T-helper 2 cell treated with Interferon-gamma antibody and Interleukin-4, amounts not matched to agents 100 ng/mL and 5 ng/mL, for 36 hours (primary cell): Measurements from ENCODE around the gene DLG2. TPM values are rescaled to one million over a fixed set of nuclear protein-coding genes. Genes with fewer than 3 reads are reported as not detected.

Source experiments
- intact Hi-C: fragments of 100-400 bp; cut with micrococcal nuclease; formaldehyde crosslinking; loops from one replicate; pipeline ENCODE4 v1.15.1; 2023
- total RNA-seq: library from RNA; stranded (reverse); gene quantifications from 2 replicates; pipeline ENCODE4 v1.2.3, GENCODE V29; 2022

The DLG2 gene
- total RNA-seq, 1 donor from 2014 or later = 1.0 TPM

DNA sequence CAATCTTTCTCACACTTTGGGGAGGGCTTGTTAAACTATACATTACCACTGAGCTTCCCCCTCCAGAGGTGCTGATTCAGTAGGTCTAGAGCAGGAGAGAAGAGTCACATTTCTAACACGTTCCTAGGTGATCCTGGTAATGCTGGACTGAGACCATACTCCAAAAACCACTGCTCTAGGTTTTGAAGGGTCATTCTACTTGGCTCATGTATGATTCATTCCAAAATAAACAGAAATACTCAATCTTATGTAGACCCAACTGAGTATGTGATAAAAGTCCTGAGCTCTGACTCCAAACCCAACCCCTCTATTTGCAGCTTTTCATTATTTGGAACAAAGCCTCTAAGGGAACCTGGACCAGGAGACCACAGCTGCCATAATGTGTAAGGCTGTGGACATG lies 1558.1 kb downstream of the DLG2 start:
- intact Hi-C loops = no loop called here

DNA sequence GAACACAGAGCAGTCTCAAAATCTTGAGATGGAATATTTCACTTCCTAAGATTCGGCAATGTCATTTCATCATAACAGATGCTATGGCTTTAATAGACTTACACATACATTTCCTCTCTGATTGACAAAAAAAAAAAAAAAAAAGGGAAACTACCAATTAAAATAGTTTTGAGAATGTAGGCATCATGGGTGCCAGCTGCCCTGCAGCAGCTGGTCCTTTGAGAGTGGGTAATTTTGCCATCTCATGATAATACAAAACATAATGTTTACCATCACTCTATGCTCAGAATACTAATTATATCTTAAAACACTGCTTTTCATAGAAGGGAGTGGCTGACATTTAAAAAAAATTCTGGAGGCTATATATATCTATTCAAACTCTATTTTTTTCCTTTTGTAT lies 1565.4 kb downstream of the DLG2 start:
- intact Hi-C loops = no loop called here

DNA sequence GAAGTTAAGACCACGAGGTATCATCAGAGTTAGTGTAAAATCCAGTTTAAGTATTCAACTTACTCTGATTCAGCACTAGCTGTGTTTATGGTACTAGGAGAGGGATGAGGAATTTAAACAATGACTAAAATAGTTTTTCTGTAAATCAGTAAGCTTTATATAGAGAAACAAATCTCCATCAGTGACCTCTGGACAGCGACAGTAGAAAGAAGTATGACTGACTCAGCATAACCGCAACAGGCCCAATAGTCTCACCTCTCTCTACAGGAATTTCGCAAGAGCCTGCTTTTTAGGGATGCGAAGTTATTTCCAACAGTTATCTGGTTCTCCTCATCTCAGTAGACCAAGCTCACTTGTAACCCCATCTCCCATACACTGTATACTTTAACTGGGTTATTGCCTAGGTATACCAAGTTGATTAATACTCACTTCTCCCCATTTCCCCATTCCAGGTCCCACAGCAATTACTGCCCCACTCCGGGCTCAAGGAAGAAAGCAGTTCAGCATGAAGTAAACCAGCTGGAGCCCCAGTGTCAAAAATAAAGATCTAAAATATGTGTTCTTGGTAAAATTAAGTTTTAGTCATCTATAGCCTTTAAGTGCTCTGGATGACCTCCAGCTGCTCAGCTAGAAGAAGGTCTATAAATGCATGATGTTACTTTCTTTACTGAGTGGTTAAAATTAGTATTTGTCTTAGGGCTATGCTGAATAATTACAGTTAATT lies 1570.3 kb downstream of the DLG2 start:
- intact Hi-C loops = no loop called here

DNA sequence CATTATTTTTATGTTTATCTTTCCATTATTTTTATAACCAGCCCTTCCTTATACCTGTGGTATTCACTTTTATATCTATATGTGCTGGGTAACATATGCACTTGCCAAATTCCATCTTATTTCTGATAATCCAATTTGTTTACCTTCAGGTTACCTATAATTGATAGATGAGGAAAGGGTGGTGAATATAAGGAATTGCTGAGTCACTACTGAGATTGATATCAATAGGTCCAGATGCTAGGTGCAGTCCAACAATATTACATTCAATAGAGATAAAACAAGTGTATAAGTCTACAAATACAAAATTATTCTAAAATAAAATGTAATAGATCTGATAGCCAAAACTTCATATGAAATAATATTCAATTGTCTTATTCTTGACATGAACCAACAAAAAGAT lies 1582.0 kb downstream of the DLG2 start:
- intact Hi-C loops = no loop called here

GRCh38 chr11:84044706-84045105 lies 1582.4 kb downstream of the DLG2 start:
- intact Hi-C loops = no loop called here

DNA sequence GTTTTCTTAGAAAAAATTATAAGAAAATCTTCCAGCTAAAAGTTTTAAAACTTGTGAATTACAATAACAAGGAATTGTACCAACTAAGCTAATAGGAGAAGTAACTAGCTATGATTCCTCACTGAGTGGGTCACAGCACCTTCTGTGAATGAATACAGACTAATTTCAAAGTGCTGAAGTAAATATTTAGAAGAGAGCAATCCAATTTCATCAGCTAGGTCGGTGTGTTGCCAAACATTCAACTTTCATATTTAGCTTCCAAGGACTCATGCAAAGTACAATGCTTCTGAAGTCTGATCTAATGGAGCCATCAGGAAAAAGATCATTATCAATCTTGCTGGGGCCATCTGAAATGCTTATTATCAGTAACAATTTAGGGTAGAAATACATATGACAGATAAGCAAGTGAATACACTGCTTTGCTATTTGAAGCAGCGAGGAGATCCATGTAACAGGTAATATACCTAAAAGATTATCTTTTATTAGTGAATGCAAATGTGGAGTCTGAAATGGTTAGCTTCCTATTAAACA lies 1590.4 kb downstream of the DLG2 start:
- intact Hi-C loops = no loop called here

DNA sequence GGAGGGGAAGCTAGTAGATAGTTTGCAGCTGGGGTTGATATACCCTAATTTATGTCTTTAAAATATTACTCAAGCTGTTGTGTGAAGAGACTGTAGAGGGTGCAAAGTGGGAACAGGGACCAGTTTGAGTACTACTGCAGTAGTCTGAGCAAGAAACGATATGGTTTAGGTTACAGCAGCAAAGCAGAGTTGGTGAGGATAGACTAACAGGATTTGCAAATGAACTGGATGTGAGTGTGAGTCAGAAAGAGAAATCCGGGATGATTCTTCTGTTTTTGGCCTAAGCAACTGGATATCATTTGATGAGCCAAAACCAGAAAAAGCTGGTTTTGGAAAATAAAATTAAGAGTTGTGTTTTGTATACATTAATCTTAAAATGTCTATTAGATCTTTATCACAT lies 1591.5 kb downstream of the DLG2 start:
- intact Hi-C loops = no loop called here

GRCh38 chr11:84034484-84034883 lies 1592.7 kb downstream of the DLG2 start:
- intact Hi-C loops = no loop called here

- intact Hi-C loops = no loop called here
These were observed 1602.9 kb downstream of the DLG2 start for GRCh38 chr11:84024266-84024665.

DNA sequence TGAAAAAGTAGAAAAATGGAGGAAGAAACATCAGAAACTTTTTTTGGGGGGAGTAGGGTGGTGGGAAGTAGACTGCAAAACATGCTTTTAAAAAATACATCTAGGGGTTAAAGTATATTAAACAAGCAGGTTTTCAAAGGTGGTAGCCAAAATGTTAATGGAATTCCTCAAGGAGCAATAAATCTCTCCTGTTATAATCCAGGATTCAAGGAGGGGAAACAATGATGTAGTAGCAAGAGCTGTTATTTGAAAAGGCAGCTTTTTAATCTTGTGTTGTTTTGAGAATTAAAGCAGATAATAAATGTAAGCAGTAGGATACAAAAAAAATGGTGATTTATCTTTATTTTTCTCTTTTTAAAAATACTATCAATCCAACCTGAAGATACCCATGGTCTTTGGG lies 1604.4 kb downstream of the DLG2 start:
- intact Hi-C loops = no loop called here

DNA sequence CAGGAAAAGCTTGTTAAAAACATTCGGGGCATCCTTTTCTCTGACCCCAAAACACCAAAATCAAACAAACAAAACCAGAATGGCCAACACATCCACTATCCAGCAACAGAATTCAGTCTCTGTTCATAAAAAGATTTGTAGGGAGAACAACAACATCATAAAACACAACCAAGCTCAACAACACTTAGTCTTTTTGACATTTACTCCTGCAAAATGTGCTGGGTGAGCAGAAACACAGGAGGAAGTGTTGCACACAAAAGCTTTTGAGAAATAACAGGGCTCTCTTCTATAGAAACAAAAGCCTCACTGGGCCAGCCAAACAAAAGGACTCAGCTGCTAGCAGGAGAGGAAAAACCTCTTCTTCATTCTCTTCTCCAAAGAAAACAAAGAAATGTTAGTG lies 1604.9 kb downstream of the DLG2 start:
- intact Hi-C loops = no loop called here

DNA sequence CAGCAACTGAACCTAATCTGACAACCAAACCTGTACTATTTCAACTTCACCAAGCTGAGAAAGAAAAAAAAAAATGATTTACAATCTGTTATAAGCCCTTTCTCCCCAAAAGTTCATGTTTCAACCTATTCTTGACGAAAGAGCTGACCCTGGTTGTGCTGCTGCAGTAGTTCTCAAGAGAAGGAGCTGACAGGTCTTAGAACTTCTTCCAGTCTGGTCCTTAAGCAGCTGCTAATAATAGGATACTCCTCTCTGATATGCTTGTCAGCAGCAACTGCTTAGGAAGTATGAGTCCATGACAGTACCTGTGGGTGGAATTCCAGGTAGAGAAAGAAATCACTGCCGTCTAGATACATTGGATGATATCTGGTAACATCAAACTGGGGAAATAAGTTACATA lies 1605.9 kb downstream of the DLG2 start:
- intact Hi-C loops = no loop called here

- intact Hi-C loops = no loop called here
These were observed 1607.5 kb downstream of the DLG2 start for GRCh38 chr11:84019571-84020194.

DNA sequence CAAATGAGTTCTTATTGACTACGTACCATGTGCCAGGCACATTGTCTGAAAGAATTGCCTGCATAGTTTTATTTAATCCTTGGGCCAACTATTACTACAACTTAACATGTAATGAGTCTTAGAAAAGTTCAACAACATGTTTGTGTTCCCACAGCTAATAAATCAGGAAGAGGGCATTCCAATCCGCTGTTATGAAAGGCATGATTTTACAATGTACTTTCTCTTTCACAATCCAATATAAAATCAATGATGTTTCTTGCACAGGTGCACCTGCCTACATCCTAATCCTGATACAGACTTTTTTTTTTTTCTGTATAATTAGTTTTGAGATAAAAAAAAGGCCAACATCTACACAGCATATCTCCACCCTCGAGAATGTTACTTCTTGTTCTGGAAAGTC lies 1612.6 kb downstream of the DLG2 start:
- intact Hi-C loops = no loop called here

DNA sequence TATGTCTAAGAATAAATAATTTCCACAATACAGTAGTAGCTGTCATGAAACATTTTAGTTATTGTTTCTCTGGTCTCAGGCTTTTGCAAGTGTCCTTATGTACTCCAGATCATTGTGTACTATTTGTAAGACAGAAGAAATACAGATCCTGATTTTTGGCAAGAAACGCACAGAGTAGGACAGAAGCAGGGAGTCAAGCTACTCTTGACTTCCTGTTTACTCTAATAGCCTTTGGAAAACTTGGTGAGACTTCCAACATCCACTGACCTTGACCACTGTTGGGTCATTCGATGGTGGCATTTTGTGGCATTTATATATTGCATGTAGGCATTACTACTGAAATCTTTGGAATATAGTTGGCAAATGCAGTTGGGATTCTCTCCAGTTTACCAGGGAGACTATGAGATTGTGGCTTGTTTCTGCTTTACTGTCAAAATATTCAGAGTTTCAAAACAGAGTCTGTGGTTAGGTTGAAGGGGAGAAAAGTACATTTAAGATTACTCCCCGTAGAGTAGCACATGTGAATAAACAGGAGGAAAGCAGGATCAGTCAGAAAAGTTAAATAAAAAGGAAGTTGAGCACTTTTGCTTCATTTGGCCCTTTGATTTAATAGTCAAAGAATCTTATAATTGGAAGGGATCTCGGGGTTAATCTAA lies 1614.8 kb downstream of the DLG2 start:
- intact Hi-C loops = no loop called here

- intact Hi-C loops = no loop called here
These were observed 1624.0 kb downstream of the DLG2 start for GRCh38 chr11:84003181-84003580.

- intact Hi-C loops = no loop called here
These were observed 1628.2 kb downstream of the DLG2 start for GRCh38 chr11:83998921-83999320.

DNA sequence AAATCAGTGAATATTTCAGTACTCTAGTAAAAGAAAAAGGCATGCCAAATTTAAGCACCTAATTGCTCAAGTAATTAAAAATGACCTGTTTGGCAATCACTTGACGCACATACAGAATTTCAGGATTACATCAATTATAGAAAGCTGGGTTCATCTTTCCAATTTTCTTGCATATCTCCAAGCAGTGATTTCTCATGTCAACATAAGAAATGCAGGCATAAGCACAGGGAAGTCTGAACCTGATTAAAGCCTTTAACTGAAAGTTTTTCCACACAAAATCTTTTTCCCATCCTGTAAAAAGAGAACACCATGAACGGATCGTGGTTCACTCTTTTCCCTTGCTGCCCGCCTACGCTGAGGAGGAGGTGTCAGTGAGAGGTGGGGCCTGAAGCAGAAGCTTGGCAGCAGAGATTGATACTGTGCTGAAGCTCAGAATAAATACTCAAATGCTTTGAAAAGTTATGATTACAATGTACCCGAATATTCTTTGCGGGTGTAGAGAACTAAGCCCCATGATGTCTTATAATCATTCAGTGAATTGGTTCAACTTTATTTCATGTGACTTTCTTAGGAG lies 1636.9 kb downstream of the DLG2 start:
- intact Hi-C loops = no loop called here

- intact Hi-C loops = no loop called here
These were observed 1644.3 kb downstream of the DLG2 start for GRCh38 chr11:83982825-83983224.

DNA sequence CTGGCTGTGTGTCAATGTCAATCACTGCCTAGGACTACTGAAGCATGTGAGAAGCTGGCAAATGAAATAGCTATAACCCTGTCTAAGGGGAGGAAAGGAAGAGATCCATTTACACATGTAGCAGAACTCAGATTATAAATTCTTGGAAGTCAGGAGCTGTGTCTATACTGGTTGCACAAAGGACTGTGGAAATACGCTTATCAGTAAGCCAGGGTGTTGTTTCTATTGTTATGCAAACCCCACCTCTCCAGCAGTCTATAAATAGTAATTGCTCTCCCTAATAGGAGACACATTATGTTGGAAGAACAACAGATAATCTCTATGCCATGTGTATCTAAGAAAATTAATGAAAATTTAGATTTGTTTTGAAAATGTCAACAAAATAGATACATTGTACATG lies 1647.6 kb downstream of the DLG2 start:
- intact Hi-C loops = no loop called here

- intact Hi-C loops = no loop called here
These were observed 1648.2 kb downstream of the DLG2 start for GRCh38 chr11:83978942-83979341.

- intact Hi-C loops = no loop called here
These were observed 1651.1 kb downstream of the DLG2 start for GRCh38 chr11:83976086-83976485.
